Measurements from ENCODE around the gene DNAJC3.

GRCh38 chr13:95793018-95793555 lies 116.1 kb downstream of the DNAJC3 start:
- TF ChIP-seq CTCF (IDR thresholded peaks at IDR 0.05; ENCODE audit: insufficient read depth, low read depth, low read length) (no peak), EZH2 (IDR thresholded peaks at IDR 0.05; ENCODE audit: insufficient read depth, low read length) (no peak)
